Measurements from ENCODE around the gene TSC22D2. TPM values are rescaled to one million over a fixed set of nuclear protein-coding genes. Genes with fewer than 3 reads are reported as not detected.

Gene TSC22D2
- total and polyA plus RNA-seq, 2 donors (not counting 3 experiments of a cell fraction or from before 2014, with no cell fraction given) = 7.6 to 43.9 TPM

DNA sequence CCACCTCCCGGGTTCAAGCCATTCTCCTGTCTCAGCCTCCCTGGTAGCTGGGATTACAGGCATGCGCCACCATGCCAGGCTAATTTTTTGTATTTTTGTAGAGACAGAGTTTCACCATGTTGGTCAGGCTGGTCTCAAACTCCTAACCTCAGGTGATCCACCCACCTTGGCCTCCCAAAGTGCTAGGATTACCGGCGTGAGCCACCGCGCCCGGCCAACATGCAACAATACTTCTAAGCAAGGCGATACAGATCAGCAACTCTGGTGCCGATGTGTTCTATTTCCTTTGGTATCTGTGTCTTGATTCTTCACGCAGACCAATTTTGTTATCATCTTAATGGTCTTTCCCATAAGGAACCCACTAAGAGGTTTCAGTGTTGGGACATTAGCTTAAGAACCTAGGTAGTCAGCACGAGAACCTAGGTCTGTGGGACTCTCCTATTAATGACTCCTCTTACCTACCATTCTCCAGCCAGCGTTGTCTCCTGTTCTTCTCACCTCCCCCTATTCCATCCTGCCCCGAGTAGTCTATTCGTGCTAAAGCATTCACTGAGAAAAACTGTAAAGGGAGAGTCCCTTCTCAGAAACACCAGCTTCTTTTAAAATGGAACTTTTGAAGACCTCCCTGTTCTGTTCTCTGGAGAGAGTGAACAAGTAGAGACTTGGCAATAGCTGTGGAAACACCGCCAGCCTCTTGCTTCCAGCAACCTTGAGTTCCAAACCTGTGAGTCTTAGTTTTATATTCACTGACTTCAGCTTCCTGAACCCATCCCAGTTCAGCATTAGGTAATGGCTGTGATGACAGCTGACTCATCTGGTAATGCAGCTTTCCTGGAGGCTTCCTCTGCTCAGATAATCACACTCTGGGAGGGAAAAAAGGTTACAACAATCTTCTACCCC, 61.2 kb downstream of the TSC22D2 start:
- no peaks in the 10 kb centered on the region for H3K9me3 ChIP-seq (replicated peaks; ENCODE audit: control insufficient read depth, insufficient read depth, low read length)

More for the DNA sequence above, 61.2 kb downstream of the TSC22D2 start:
- dilution Hi-C loops (cut with MboI; ENCODE audit: extremely low pct_ligation_motif_present, low sequenced_read_pairs) (no loop called here), intact Hi-C loops (cut with micrococcal nuclease) (loop anchor here (1.0 to 2.0 kb wide), 2 partner anchors 20 to 97 kb away; no protein-coding TSS in a partner anchor)
- H3K27me3 ChIP-seq (ENCODE audit: control insufficient read depth in 2 of 2, insufficient read depth in 2 of 2, low read length in 2 of 2) = no peaks in the 10 kb centered on the region
- H3K9ac ChIP-seq (replicated peaks; ENCODE audit: extremely low read depth, insufficient read depth, low read length) = peak overlapping the region; percentile 61
- H3K79me2 ChIP-seq (ENCODE audit: control insufficient read depth, insufficient read depth, low read length) = no peaks in the 10 kb centered on the region
- ChIA-PET CTCF (interaction anchor here (0.5 to 3.3 kb wide), 9 partner anchors 8 to 285 kb away, joined by 3 to 25 read pairs (median 4); no protein-coding TSS in a partner anchor), POLR2A (interaction anchor here (1.3 kb wide), 1 partner anchor 60 kb away, joined by 12 read pairs; the partner anchor contains the start of gene TSC22D2)
- no peaks in the 10 kb centered on the region for H3K36me3 ChIP-seq (ENCODE audit: control insufficient read depth in 2 of 2, extremely low read depth in 1 of 2, insufficient read depth in 2 of 2, low read length in 2 of 2)
- no peaks in the 10 kb centered on the region for H3K9me1 ChIP-seq (replicated peaks; ENCODE audit: control insufficient read depth, extremely low read depth, insufficient read depth, low read length)
- BruUV-seq (replicated peaks) = TSS peak; percentile 88
- peak overlapping the region in 1 of 3 experiments; percentile 15 for H3K4me3 ChIP-seq (replicated peaks in 1 of 3; ENCODE audit: insufficient read depth in 1 of 3, low read depth in 1 of 3, low read length in 3 of 3)
- peak overlapping the region; percentile 83 for H3K27ac ChIP-seq (ENCODE audit: insufficient read depth, low read depth, low read length)
- peak overlapping the region; percentile 58 for H3K4me2 ChIP-seq (ENCODE audit: insufficient read depth, low read length)
- peaks cover 28% of the 10 kb centered on the region for H3K4me1 ChIP-seq (ENCODE audit: control insufficient read depth, extremely low read depth, insufficient read depth, low read length)
- DNase-seq (ENCODE audit: low read depth, low spot score) (peak; percentile 88), FAIRE-seq (peak; percentile 96)
- no peak for TF ChIP-seq EZH2 (IDR thresholded peaks at IDR 0.05; ENCODE audit: borderline replicate concordance, low read depth, low read length, severe bottlenecking)
- TF ChIP-seq POLR2A (IDR thresholded peaks at IDR 0.05; ENCODE audit: low read depth, low read length) = no peak
- TF ChIP-seq GATA2 (IDR thresholded peaks at IDR 0.05; ENCODE audit: insufficient read depth, insufficient read length, low read depth, low read length) = peak; percentile 68
- TF ChIP-seq FOS (IDR thresholded peaks at IDR 0.05; ENCODE audit: borderline replicate concordance, insufficient read depth, low read length) = peak; percentile 94
- peak; percentile 90 for TF ChIP-seq JUN (IDR thresholded peaks at IDR 0.05; ENCODE audit: borderline replicate concordance, insufficient read depth, insufficient read length, low read depth)
- peak; percentile 76 for TF ChIP-seq POLR2AphosphoS5 (IDR thresholded peaks at IDR 0.05; ENCODE audit: insufficient read depth, low read depth, low read length)
- TF ChIP-seq MYC (IDR thresholded peaks at IDR 0.05; ENCODE audit: low read depth, low read length) = no peak
- TF ChIP-seq, protein P1, sequence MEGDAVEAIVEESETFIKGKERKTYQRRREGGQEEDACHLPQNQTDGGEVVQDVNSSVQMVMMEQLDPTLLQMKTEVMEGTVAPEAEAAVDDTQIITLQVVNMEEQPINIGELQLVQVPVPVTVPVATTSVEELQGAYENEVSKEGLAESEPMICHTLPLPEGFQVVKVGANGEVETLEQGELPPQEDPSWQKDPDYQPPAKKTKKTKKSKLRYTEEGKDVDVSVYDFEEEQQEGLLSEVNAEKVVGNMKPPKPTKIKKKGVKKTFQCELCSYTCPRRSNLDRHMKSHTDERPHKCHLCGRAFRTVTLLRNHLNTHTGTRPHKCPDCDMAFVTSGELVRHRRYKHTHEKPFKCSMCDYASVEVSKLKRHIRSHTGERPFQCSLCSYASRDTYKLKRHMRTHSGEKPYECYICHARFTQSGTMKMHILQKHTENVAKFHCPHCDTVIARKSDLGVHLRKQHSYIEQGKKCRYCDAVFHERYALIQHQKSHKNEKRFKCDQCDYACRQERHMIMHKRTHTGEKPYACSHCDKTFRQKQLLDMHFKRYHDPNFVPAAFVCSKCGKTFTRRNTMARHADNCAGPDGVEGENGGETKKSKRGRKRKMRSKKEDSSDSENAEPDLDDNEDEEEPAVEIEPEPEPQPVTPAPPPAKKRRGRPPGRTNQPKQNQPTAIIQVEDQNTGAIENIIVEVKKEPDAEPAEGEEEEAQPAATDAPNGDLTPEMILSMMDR (IDR thresholded peaks at IDR 0.05; ENCODE audit: extremely low read depth in 1 of 2, insufficient read depth in 1 of 2, low read depth in 1 of 2, low read length in 2 of 2) = no peak
- TF ChIP-seq MAX (IDR thresholded peaks at IDR 0.05; ENCODE audit: insufficient read depth, insufficient read length) = no peak
- no peaks in the 10 kb centered on the region for H4K20me1 ChIP-seq (replicated peaks; ENCODE audit: control insufficient read depth, extremely low read depth, insufficient read depth, low read length)
- H2AFZ ChIP-seq (ENCODE audit: low read depth, low read length) = no peak overlapping the region

Data from endothelial cell of umbilical vein (primary cell).